ENCODE measurements around the gene LRP3.

The LRP3 gene

DNA sequence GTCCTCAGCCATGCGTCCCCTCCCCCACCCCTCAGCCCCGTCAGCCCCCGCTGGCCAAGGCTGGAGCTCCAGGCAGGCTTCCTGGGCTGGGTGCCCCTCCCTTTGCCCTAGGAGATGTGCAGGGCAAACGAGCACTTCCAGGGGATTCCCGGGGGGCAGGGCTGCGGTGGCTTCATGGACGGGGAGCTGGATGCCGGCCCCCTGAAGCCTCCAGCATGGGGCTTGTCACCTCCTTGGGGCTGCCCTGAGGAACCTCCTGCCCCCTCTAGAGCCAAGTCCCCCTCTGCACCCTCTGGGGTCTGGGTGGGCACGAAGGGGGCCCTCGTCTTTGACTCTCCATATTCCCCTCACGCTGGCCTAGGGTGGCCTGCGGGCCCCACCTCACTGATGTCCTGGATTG lies 56.9 kb downstream of the LRP3 start:
- H3K27ac ChIP-seq (ENCODE audit: low read depth, low read length, poor library complexity, severe bottlenecking): no peak overlapping the region
- H4K20me1 ChIP-seq (ENCODE audit: insufficient read depth, low read length): no peaks in the 10 kb centered on the region
- H3K79me2 ChIP-seq (ENCODE audit: insufficient read depth, low read length): no peaks in the 10 kb centered on the region
- H3K4me3 ChIP-seq (ENCODE audit: low read depth, low read length, poor library complexity, severe bottlenecking): no peak overlapping the region
- H3K4me2 ChIP-seq (ENCODE audit: low read length): no peak overlapping the region
- peaks cover under 1% of the 10 kb centered on the region; the same call in 1 of the 2 replicates for H3K9me3 ChIP-seq (ENCODE audit: low read length)
- H3K36me3 ChIP-seq (ENCODE audit: insufficient read depth, low read length): no peaks in the 10 kb centered on the region
- no peaks in the 10 kb centered on the region for H3F3A ChIP-seq (ENCODE audit: insufficient read depth, low read length)
- no peaks in the 10 kb centered on the region for H3K27me3 ChIP-seq (ENCODE audit: insufficient read depth, low read length)
- no peaks in the 10 kb centered on the region for H3K9me2 ChIP-seq (ENCODE audit: low read depth, low read length)
- no peak overlapping the region for H3K9ac ChIP-seq (ENCODE audit: low read length)
- no peak for TF ChIP-seq EZH2 (IDR thresholded peaks at IDR 0.05; ENCODE audit: borderline replicate concordance, low read length)
- no peak for TF ChIP-seq CTCF (IDR thresholded peaks at IDR 0.05; ENCODE audit: low read length)
- H3K4me1 ChIP-seq (ENCODE audit: insufficient read depth, low read length, severe bottlenecking): no peaks in the 10 kb centered on the region
- no peak overlapping the region for H2AFZ ChIP-seq (ENCODE audit: low read length)

- H3K9me2 ChIP-seq (ENCODE audit: low read depth, low read length): no peaks in the 10 kb centered on the region
- no peak overlapping the region for H3K27ac ChIP-seq (ENCODE audit: low read depth, low read length, poor library complexity, severe bottlenecking)
- no peaks in the 10 kb centered on the region for H3K36me3 ChIP-seq (ENCODE audit: insufficient read depth, low read length)
- no peaks in the 10 kb centered on the region for H3K9me3 ChIP-seq (ENCODE audit: low read length)
- H3K27me3 ChIP-seq (ENCODE audit: insufficient read depth, low read length): no peaks in the 10 kb centered on the region
- TF ChIP-seq CTCF (IDR thresholded peaks at IDR 0.05; ENCODE audit: low read length): no peak
- H3F3A ChIP-seq (ENCODE audit: insufficient read depth, low read length): no peaks in the 10 kb centered on the region
- no peak overlapping the region for H3K4me2 ChIP-seq (ENCODE audit: low read length)
- H3K4me1 ChIP-seq (ENCODE audit: insufficient read depth, low read length, severe bottlenecking): no peaks in the 10 kb centered on the region
- no peak overlapping the region for H2AFZ ChIP-seq (ENCODE audit: low read length)
- no peak overlapping the region for H3K9ac ChIP-seq (ENCODE audit: low read length)
- no peaks in the 10 kb centered on the region for H4K20me1 ChIP-seq (ENCODE audit: insufficient read depth, low read length)
- no peaks in the 10 kb centered on the region for H3K79me2 ChIP-seq (ENCODE audit: insufficient read depth, low read length)
- H3K4me3 ChIP-seq (ENCODE audit: low read depth, low read length, poor library complexity, severe bottlenecking): no peak overlapping the region
Observed at GRCh38 chr19:33251526-33252090, 57.5 kb downstream of the LRP3 start.

DNA sequence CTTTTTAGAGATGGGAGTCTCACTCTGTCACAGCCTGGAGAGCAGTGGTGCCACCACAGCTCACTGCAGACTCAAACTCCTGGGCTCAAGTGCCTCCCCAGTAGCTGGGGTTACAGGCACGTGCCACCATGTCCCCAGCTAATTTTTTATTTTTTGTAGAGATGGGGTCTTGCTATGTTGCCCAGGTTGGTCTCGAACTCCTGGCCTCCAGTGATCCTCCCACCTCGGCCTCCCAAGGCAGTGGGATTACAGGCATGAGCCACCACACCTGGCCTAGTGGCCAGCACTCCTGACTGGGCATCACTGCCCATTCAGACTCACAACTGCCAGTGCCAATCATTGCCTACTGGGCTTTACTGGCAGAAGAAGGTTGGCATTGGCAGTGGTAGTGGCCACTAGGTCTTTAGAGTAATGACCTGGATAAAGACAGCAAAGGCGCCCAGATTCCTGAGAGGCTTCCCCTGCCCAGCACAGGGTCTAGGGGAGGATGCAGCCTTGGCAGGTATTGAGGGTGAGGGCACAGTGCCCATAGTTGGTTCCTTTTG lies 58.4 kb downstream of the LRP3 start:
- Histone ChIP-seq H3K9me2 (ENCODE audit: low read depth, low read length) (no peaks in the 10 kb centered on the region), H3K9ac (ENCODE audit: low read length) (no peak overlapping the region), H3K27ac (ENCODE audit: low read depth, low read length, poor library complexity, severe bottlenecking) (no peak overlapping the region), H3K36me3 (ENCODE audit: insufficient read depth, low read length) (no peaks in the 10 kb centered on the region), H3K79me2 (ENCODE audit: insufficient read depth, low read length) (no peaks in the 10 kb centered on the region), H3K27me3 (ENCODE audit: insufficient read depth, low read length) (no peaks in the 10 kb centered on the region), H3K4me3 (ENCODE audit: low read depth, low read length, poor library complexity, severe bottlenecking) (no peak overlapping the region), H3K4me2 (ENCODE audit: low read length) (no peak overlapping the region), H3K9me3 (ENCODE audit: low read length) (no peaks in the 10 kb centered on the region), H3F3A (ENCODE audit: insufficient read depth, low read length) (no peaks in the 10 kb centered on the region), H3K4me1 (ENCODE audit: insufficient read depth, low read length, severe bottlenecking) (no peaks in the 10 kb centered on the region), H2AFZ (ENCODE audit: low read length) (no peak overlapping the region), H4K20me1 (ENCODE audit: insufficient read depth, low read length) (no peaks in the 10 kb centered on the region)
- TF ChIP-seq CTCF (IDR thresholded peaks at IDR 0.05; ENCODE audit: low read length): no peak
- no peak for TF ChIP-seq EZH2 (IDR thresholded peaks at IDR 0.05; ENCODE audit: borderline replicate concordance, low read length)
